SK-N-SH treated with all-trans-retinoic acid at 6 μM for 48 hours (cell line): ENCODE measurements around the gene SCAMP1.

ENCODE experiments used
- ATAC-seq: fragments of 200-7000 bp; cut with Tn5 transposase; 3 replicates; pipeline ENCODE4 v1.9.1; 2020; ENCODE audit warnings: mild to moderate bottlenecking, moderate library complexity
- CREB5 ChIP-seq: fragments of 250-450 bp; sonication (Bioruptor Pico); IDR thresholded peaks from 2 replicates; pipeline ENCODE4 v1.5.1; 2020; ENCODE audit warnings: low read depth, mild to moderate bottlenecking, moderate library complexity
- CSDC2 ChIP-seq: fragments of 250-450 bp; sonication (Bioruptor Pico); IDR thresholded peaks from 2 replicates; pipeline ENCODE4 v1.5.0; 2020; ENCODE audit warnings: mild to moderate bottlenecking, moderate library complexity
- CSRNP3 ChIP-seq: fragments of 250-450 bp; sonication (Bioruptor Pico); IDR thresholded peaks from 2 replicates; pipeline ENCODE4 v1.5.1; 2021; ENCODE audit warnings: mild to moderate bottlenecking, moderate library complexity
- ESRRG ChIP-seq: fragments of 250-450 bp; sonication (Bioruptor Pico); IDR thresholded peaks from 2 replicates; pipeline ENCODE4 v1.6.1; 2021; ENCODE audit warnings: mild to moderate bottlenecking
- GLIS3 ChIP-seq: fragments of 250-450 bp; sonication (Bioruptor Pico); IDR thresholded peaks from 2 replicates; pipeline ENCODE4 v1.5.0; 2020; ENCODE audit warnings: mild to moderate bottlenecking, moderate library complexity
- ISL1 ChIP-seq: fragments of 250-450 bp; sonication (Bioruptor Pico); IDR thresholded peaks from 2 replicates; pipeline ENCODE4 v2.1.2; 2022; ENCODE audit warnings: mild to moderate bottlenecking, moderate library complexity
- OSR1 ChIP-seq: fragments of 250-450 bp; sonication (Bioruptor Pico); IDR thresholded peaks from 2 replicates; pipeline ENCODE4 v1.8.0; 2022; ENCODE audit warnings: moderate library complexity, mild to moderate bottlenecking, inconsistent platforms
- PATZ1 ChIP-seq: fragments of 250-450 bp; sonication (Bioruptor Pico); IDR thresholded peaks from 2 replicates; pipeline ENCODE4 v1.8.0; 2020; ENCODE audit warnings: mild to moderate bottlenecking, moderate library complexity, borderline replicate concordance
- POU6F1 ChIP-seq: fragments of 250-450 bp; sonication (Bioruptor Pico); IDR thresholded peaks from 2 replicates; pipeline ENCODE4 v1.8.0; 2021; ENCODE audit warnings: low read depth, mild to moderate bottlenecking, moderate library complexity, borderline replicate concordance
- RARB ChIP-seq: fragments of 250-450 bp; sonication (Bioruptor Pico); IDR thresholded peaks from 2 replicates; pipeline ENCODE4 v1.8.0; 2021; ENCODE audit warnings: mild to moderate bottlenecking, moderate library complexity
- TOX ChIP-seq: fragments of 250-450 bp; sonication (Bioruptor Pico); IDR thresholded peaks from 2 replicates; pipeline ENCODE4 v1.8.0; 2021; ENCODE audit warnings: mild to moderate bottlenecking, moderate library complexity, borderline replicate concordance
- TSHZ2 ChIP-seq: fragments of 250-450 bp; sonication (Bioruptor Pico); IDR thresholded peaks from 2 replicates; pipeline ENCODE4 v1.5.0; 2020; ENCODE audit warnings: mild to moderate bottlenecking, moderate library complexity
- ZFP30 ChIP-seq: fragments of 450-650 bp; formaldehyde crosslinking; IDR thresholded peaks from 2 replicates; pipeline ENCODE4 v1.5.0; 2022; ENCODE audit warnings: mild to moderate bottlenecking, moderate library complexity
- ZNF565 ChIP-seq: fragments of 450-650 bp; formaldehyde crosslinking; conservative IDR thresholded peaks from 2 replicates; pipeline ENCODE4 v1.5.0; 2020; ENCODE audit warnings: low read depth, mild to moderate bottlenecking, moderate library complexity
- ZNF70 ChIP-seq: fragments of 450-650 bp; formaldehyde crosslinking; IDR thresholded peaks from 2 replicates; pipeline ENCODE4 v1.5.0; 2020; ENCODE audit warnings: mild to moderate bottlenecking, moderate library complexity
- ZNF8 ChIP-seq: fragments of 450-650 bp; formaldehyde crosslinking; IDR thresholded peaks from 2 replicates; pipeline ENCODE4 v1.5.0; 2020; ENCODE audit warnings: mild to moderate bottlenecking, moderate library complexity

Gene SCAMP1

GRCh38 chr5:78360674-78360923, 182 bp downstream of the SCAMP1 start:
- no peak; the same call in 1 of the 3 replicates for ATAC-seq
- TF ChIP-seq CSDC2 (CRISPR knock-in tag) (peak; percentile 20; the same call in 1 of the 2 replicates), CREB5 (CRISPR knock-in tag) (no peak), GLIS3 (no peak), ZNF565 (CRISPR knock-in tag) (no peak), PATZ1 (no peak), TOX (CRISPR knock-in tag) (no peak), POU6F1 (no peak)

GRCh38 chr5:78360924-78361630, 660 bp downstream of the SCAMP1 start:
- ATAC-seq = peak; percentile 40
- TF ChIP-seq OSR1 (CRISPR knock-in tag) (no peak), ISL1 (CRISPR knock-in tag) (no peak)

GRCh38 chr5:78361631-78361993, 1.2 kb downstream of the SCAMP1 start:
- ATAC-seq = no peak
- TF ChIP-seq PATZ1 (no peak), ZNF8 (CRISPR knock-in tag) (no peak), ISL1 (CRISPR knock-in tag) (no peak), GLIS3 (no peak), TSHZ2 (no peak), ZFP30 (CRISPR knock-in tag) (no peak)
- TF ChIP-seq, all 23 proteins: peak for 0

- TF ChIP-seq RARB = no peak
- no peak for TF ChIP-seq ZNF70 (CRISPR knock-in tag)
- TF ChIP-seq PATZ1 = no peak
- TF ChIP-seq ZFP30 (CRISPR knock-in tag) = no peak
- ATAC-seq = no peak
Observed at GRCh38 chr5:78362220-78362619, 1.8 kb downstream of the SCAMP1 start.

- no peak for TF ChIP-seq ESRRG
- no peak for TF ChIP-seq CSRNP3 (CRISPR knock-in tag)
- no peak for ATAC-seq
Observed at GRCh38 chr5:78364005-78364404, 3.6 kb downstream of the SCAMP1 start.
